ENCODE data around the gene TIMM23B. TPM values are rescaled to one million over a fixed set of nuclear protein-coding genes. Genes with fewer than 3 reads are reported as not detected.
"Not testable (repeated sequence)": the region's sequence is repeated elsewhere in the genome, so short reads cannot be mapped to it uniquely, and the experiment has no call there.

The TIMM23B gene
- polyA plus RNA-seq, result 18.5 TPM

- H3K36me3 Mint-ChIP-seq, H3K27me3 Mint-ChIP-seq, H3K9me3 Mint-ChIP-seq: not testable (repeated sequence)
- peak within 1 kb of the TSS; percentile 85 to 98 (median 93) for H3K27ac Mint-ChIP-seq
- H3K4me3 Mint-ChIP-seq, result peak within 1 kb of the TSS; percentile 98 to 100 (median 100)
- H3K4me1 Mint-ChIP-seq, result peaks cover 10 to 26% (median 22%) of the 10 kb centered on the region in 3 donors
Observed at GRCh38 chr10:49941447-49942338, at the start of gene TIMM23B, which contains the start of gene PARG. Gene TIMM23B (plus strand): TSS chr10:49942053. CDS start chr10:49942195, 142 bp downstream. Gene PARG (minus strand): TSS chr10:49942027. CDS start chr10:49941725, 302 bp downstream.

- H3K9me3 Mint-ChIP-seq, H3K27ac Mint-ChIP-seq, H3K27me3 Mint-ChIP-seq, H3K4me1 Mint-ChIP-seq, H3K4me3 Mint-ChIP-seq, H3K36me3 Mint-ChIP-seq: not testable (repeated sequence)
Observed at GRCh38 chr10:49899999-49900398, 41.9 kb upstream of the TIMM23B start.

GRCh38 chr10:49900406-49900805, 41.4 kb upstream of the TIMM23B start:
- H3K9me3 Mint-ChIP-seq, H3K4me3 Mint-ChIP-seq, H3K27me3 Mint-ChIP-seq, H3K4me1 Mint-ChIP-seq, H3K27ac Mint-ChIP-seq, H3K36me3 Mint-ChIP-seq: not testable (repeated sequence)

- H3K4me1 Mint-ChIP-seq, H3K27me3 Mint-ChIP-seq, H3K36me3 Mint-ChIP-seq, H3K9me3 Mint-ChIP-seq, H3K27ac Mint-ChIP-seq: not testable (repeated sequence)
- H3K4me3 Mint-ChIP-seq, result peak overlapping the region in 1 of 4 donors; percentile 19
Observed at GRCh38 chr10:49903829-49904228, 38.0 kb upstream of the TIMM23B start.

GRCh38 chr10:49908290-49909080, 33.4 kb upstream of the TIMM23B start:
- H3K27ac Mint-ChIP-seq, H3K4me3 Mint-ChIP-seq, H3K4me1 Mint-ChIP-seq: not testable (repeated sequence)

GRCh38 chr10:49910295-49910694, 31.6 kb upstream of the TIMM23B start:
- H3K27me3 Mint-ChIP-seq, H3K4me3 Mint-ChIP-seq, H3K9me3 Mint-ChIP-seq, H3K36me3 Mint-ChIP-seq, H3K4me1 Mint-ChIP-seq, H3K27ac Mint-ChIP-seq: not testable (repeated sequence)

More at GRCh38 chr10:49908290-49909080, 33.4 kb upstream of the TIMM23B start:
- H3K36me3 Mint-ChIP-seq, H3K9me3 Mint-ChIP-seq, H3K27me3 Mint-ChIP-seq: not testable (repeated sequence)

GRCh38 chr10:49916451-49916850, 25.4 kb upstream of the TIMM23B start:
- H3K27me3 Mint-ChIP-seq, H3K36me3 Mint-ChIP-seq, H3K27ac Mint-ChIP-seq, H3K9me3 Mint-ChIP-seq, H3K4me3 Mint-ChIP-seq, H3K4me1 Mint-ChIP-seq: not testable (repeated sequence)

- not testable (repeated sequence) for H3K27me3 Mint-ChIP-seq, H3K4me3 Mint-ChIP-seq, H3K36me3 Mint-ChIP-seq
Observed at GRCh38 chr10:49917927-49918326, 23.9 kb upstream of the TIMM23B start.

GRCh38 chr10:49922041-49922440, 19.8 kb upstream of the TIMM23B start:
- H3K27me3 Mint-ChIP-seq, H3K4me1 Mint-ChIP-seq, H3K27ac Mint-ChIP-seq, H3K4me3 Mint-ChIP-seq, H3K9me3 Mint-ChIP-seq, H3K36me3 Mint-ChIP-seq: not testable (repeated sequence)

More at GRCh38 chr10:49917927-49918326, 23.9 kb upstream of the TIMM23B start:
- not testable (repeated sequence) for H3K27ac Mint-ChIP-seq, H3K4me1 Mint-ChIP-seq, H3K9me3 Mint-ChIP-seq

- not testable (repeated sequence) for H3K4me1 Mint-ChIP-seq, H3K27ac Mint-ChIP-seq, H3K36me3 Mint-ChIP-seq, H3K27me3 Mint-ChIP-seq, H3K4me3 Mint-ChIP-seq, H3K9me3 Mint-ChIP-seq
Observed at GRCh38 chr10:49923572-49923971, 18.3 kb upstream of the TIMM23B start.

- not testable (repeated sequence) for H3K4me3 Mint-ChIP-seq, H3K4me1 Mint-ChIP-seq, H3K27me3 Mint-ChIP-seq, H3K9me3 Mint-ChIP-seq, H3K36me3 Mint-ChIP-seq, H3K27ac Mint-ChIP-seq
Observed at GRCh38 chr10:49931276-49931675, 10.6 kb upstream of the TIMM23B start.

GRCh38 chr10:49931959-49932728, 9.7 kb upstream of the TIMM23B start:
- H3K9me3 Mint-ChIP-seq, H3K4me1 Mint-ChIP-seq, H3K4me3 Mint-ChIP-seq: not testable (repeated sequence)

GRCh38 chr10:49942339-49942705, 469 bp downstream of the TIMM23B start:
- H3K4me1 Mint-ChIP-seq, result peaks cover 10 to 26% (median 22%) of the 10 kb centered on the region in 3 donors
- H3K27me3 Mint-ChIP-seq, H3K36me3 Mint-ChIP-seq, H3K9me3 Mint-ChIP-seq: not testable (repeated sequence)
- peak overlapping the region; percentile 85 to 98 (median 93) for H3K27ac Mint-ChIP-seq
- H3K4me3 Mint-ChIP-seq, result peak overlapping the region; percentile 98 to 100 (median 100)

More at GRCh38 chr10:49931959-49932728, 9.7 kb upstream of the TIMM23B start:
- not testable (repeated sequence) for H3K36me3 Mint-ChIP-seq, H3K27ac Mint-ChIP-seq, H3K27me3 Mint-ChIP-seq

- Mint-ChIP-seq H3K4me3 (peak overlapping the region in 3 of 4 donors; percentile 4 to 100 (median 100)), H3K4me1 (peaks cover 10 to 26% (median 19%) of the 10 kb centered on the region in 3 donors), H3K27ac (peak overlapping the region in 1 of 3 donors; percentile 20)
- not testable (repeated sequence) for H3K9me3 Mint-ChIP-seq, H3K36me3 Mint-ChIP-seq, H3K27me3 Mint-ChIP-seq
Observed at GRCh38 chr10:49943607-49944006, 1.8 kb downstream of the TIMM23B start.

GRCh38 chr10:49948142-49948541, 6.3 kb downstream of the TIMM23B start:
- not testable (repeated sequence) for H3K27ac Mint-ChIP-seq, H3K36me3 Mint-ChIP-seq, H3K9me3 Mint-ChIP-seq, H3K4me1 Mint-ChIP-seq, H3K27me3 Mint-ChIP-seq, H3K4me3 Mint-ChIP-seq

All from IgD-negative memory B cell (primary cell).